ENCODE results near the gene KCNE3. TPM values are rescaled to one million over a fixed set of nuclear protein-coding genes. Genes with fewer than 3 reads are reported as not detected.

The KCNE3 gene
- polyA plus RNA-seq, 1 experiment, result 1.0 TPM

GRCh38 chr11:74479732-74480123, 12.4 kb upstream of the KCNE3 start:
- DNase-seq (ENCODE audit: low read depth, low spot score), result no peak
- Histone ChIP-seq H3K4me3 (ENCODE audit: low read depth, low read length) (no peak overlapping the region), H3K27ac (ENCODE audit: low read depth, low read length) (no peak overlapping the region), H3K27me3 (ENCODE audit: control insufficient read depth, insufficient read depth, low read length) (peaks cover 11% of the 10 kb centered on the region), H3K9me3 (ENCODE audit: control insufficient read depth, insufficient read depth, low read length) (no peaks in the 10 kb centered on the region)
- no peak for TF ChIP-seq CTCF (IDR thresholded peaks at IDR 0.05; ENCODE audit: low read depth, low read length)
- ChIA-PET POLR2A (no interaction called here), CTCF (interaction anchor here (1.0 kb wide), 1 partner anchor 260 kb away, joined by 3 read pairs; no protein-coding TSS in a partner anchor)

GRCh38 chr11:74478877-74479731, 11.8 kb upstream of the KCNE3 start:
- no peak for TF ChIP-seq CTCF (IDR thresholded peaks at IDR 0.05; ENCODE audit: low read depth, low read length)
- no peak overlapping the region for H3K4me3 ChIP-seq (ENCODE audit: low read depth, low read length)
- peaks cover 15% of the 10 kb centered on the region for H3K27me3 ChIP-seq (ENCODE audit: control insufficient read depth, insufficient read depth, low read length)
- H3K9me3 ChIP-seq (ENCODE audit: control insufficient read depth, insufficient read depth, low read length), result no peaks in the 10 kb centered on the region
- DNase-seq (ENCODE audit: low read depth, low spot score), result no peak
- ChIA-PET CTCF (interaction anchor here (1.0 kb wide), 1 partner anchor 260 kb away, joined by 3 read pairs; no protein-coding TSS in a partner anchor), POLR2A (no interaction called here)
- no peak overlapping the region for H3K27ac ChIP-seq (ENCODE audit: low read depth, low read length)

GRCh38 chr11:74476536-74476935, 9.2 kb upstream of the KCNE3 start:
- peaks cover 25% of the 10 kb centered on the region for H3K27me3 ChIP-seq (ENCODE audit: control insufficient read depth, insufficient read depth, low read length)
- no peaks in the 10 kb centered on the region for H3K9me3 ChIP-seq (ENCODE audit: control insufficient read depth, insufficient read depth, low read length)
- H3K4me3 ChIP-seq (ENCODE audit: low read depth, low read length), result no peak overlapping the region
- TF ChIP-seq CTCF (IDR thresholded peaks at IDR 0.05; ENCODE audit: low read depth, low read length), result no peak
- POLR2A ChIA-PET, result no interaction called here
- no peak overlapping the region for H3K27ac ChIP-seq (ENCODE audit: low read depth, low read length)
- DNase-seq (ENCODE audit: low read depth, low spot score), result no peak
- CTCF ChIA-PET, result interaction anchor here (0.9 to 1.8 kb wide), 2 partner anchors 9 to 22 kb away, joined by 3 to 7 read pairs; no protein-coding TSS in a partner anchor

- CTCF ChIA-PET, result no interaction called here
- Histone ChIP-seq H3K27ac (ENCODE audit: low read depth, low read length) (no peak overlapping the region), H3K27me3 (ENCODE audit: control insufficient read depth, insufficient read depth, low read length) (peaks cover 31% of the 10 kb centered on the region), H3K9me3 (ENCODE audit: control insufficient read depth, insufficient read depth, low read length) (no peaks in the 10 kb centered on the region), H3K4me3 (ENCODE audit: low read depth, low read length) (no peak overlapping the region)
- POLR2A ChIA-PET, result no interaction called here
- DNase-seq (ENCODE audit: low read depth, low spot score), result no peak
- TF ChIP-seq CTCF (IDR thresholded peaks at IDR 0.05; ENCODE audit: low read depth, low read length), result no peak
Measured at GRCh38 chr11:74474316-74474715, 7.0 kb upstream of the KCNE3 start.
